Neural progenitor cell (in vitro differentiated cells): ENCODE data around the gene SLC27A3. TPM values are rescaled to one million over a fixed set of nuclear protein-coding genes. Genes with fewer than 3 reads are reported as not detected.

Source experiments
- DNase-seq: peaks from one replicate; pipeline ENCODE4 v3.0.0-alpha.2; 2016; ENCODE audit warnings: low spot score
- H2AFZ ChIP-seq: fragments of 200-600 bp; sonication (generic); replicated peaks from 2 replicates; pipeline ENCODE4 v1.6.1; 2016; ENCODE audit warnings: antibody characterized with exemption
- H3F3A ChIP-seq: fragments of 200-600 bp; sonication (generic); 2 replicates; pipeline ENCODE4 v1.6.1; 2016; ENCODE audit warnings: antibody characterized with exemption, low read depth
- H3K27ac ChIP-seq: fragments of 200-600 bp; sonication (generic); 2 replicates; pipeline ENCODE4 v1.5.1; 2016; ENCODE audit warnings: mild to moderate bottlenecking
- H3K27me3 ChIP-seq: fragments of 200-600 bp; sonication (generic); 2 replicates; pipeline ENCODE4 v1.6.1; 2016; ENCODE audit warnings: mild to moderate bottlenecking, moderate library complexity
- H3K36me3 ChIP-seq: fragments of 200-600 bp; sonication (generic); 2 replicates; pipeline ENCODE4 v1.5.1; 2016
- H3K4me1 ChIP-seq: fragments of 200-600 bp; sonication (generic); 2 replicates; pipeline ENCODE4 v1.6.1; 2016; ENCODE audit warnings: mixed run types
- H3K4me2 ChIP-seq: fragments of 200-600 bp; sonication (generic); 2 replicates; pipeline ENCODE4 v1.6.1; 2016
- H3K4me3 ChIP-seq: fragments of 200-600 bp; sonication (generic); 2 replicates; pipeline ENCODE4 v1.5.1; 2016
- H3K79me2 ChIP-seq: fragments of 200-600 bp; sonication (generic); 2 replicates; pipeline ENCODE4 v1.6.1; 2016; ENCODE audit warnings: low read depth
- H3K9ac ChIP-seq: fragments of 200-600 bp; sonication (generic); 2 replicates; pipeline ENCODE4 v1.6.1; 2016
- H3K9me3 ChIP-seq: fragments of 200-600 bp; sonication (generic); 2 replicates; pipeline ENCODE4 v1.5.1; 2016; ENCODE audit warnings: low read depth
- H4K20me1 ChIP-seq: fragments of 200-600 bp; sonication (generic); 2 replicates; pipeline ENCODE4 v1.6.1; 2016; ENCODE audit warnings: low read depth
- H3K27ac Mint-ChIP-seq: 3 replicates; pipeline ENCODE4 v1.8.0; 2021; ENCODE audit warnings: mixed read lengths
- H3K27me3 Mint-ChIP-seq: 2 replicates; pipeline ENCODE4 v1.8.0; 2022; ENCODE audit warnings: low read depth, mild to moderate bottlenecking, inconsistent platforms, moderate library complexity, mixed read lengths; ENCODE audit not compliant: insufficient read depth
- H3K36me3 Mint-ChIP-seq: 3 replicates; pipeline ENCODE4 v1.8.0; 2021; ENCODE audit warnings: mixed read lengths
- H3K4me1 Mint-ChIP-seq: 3 replicates; pipeline ENCODE4 v1.8.0; 2021; ENCODE audit warnings: mixed read lengths
- H3K4me3 Mint-ChIP-seq: 3 replicates; pipeline ENCODE4 v1.8.0; 2021; ENCODE audit warnings: mild to moderate bottlenecking, moderate library complexity, mixed read lengths
- H3K9me3 Mint-ChIP-seq: 3 replicates; pipeline ENCODE4 v1.8.0; 2020; ENCODE audit warnings: mixed read lengths
- CTCF ChIP-seq: fragments of 200-600 bp; sonication (generic); IDR thresholded peaks from 2 replicates; pipeline ENCODE4 v1.5.1; 2017; ENCODE audit warnings: antibody characterized with exemption, mild to moderate bottlenecking
- EZH2 ChIP-seq: fragments of 200-600 bp; sonication (generic); IDR thresholded peaks from 2 replicates; pipeline ENCODE4 v1.6.1; 2017; ENCODE audit warnings: antibody characterized with exemption, mild to moderate bottlenecking, moderate library complexity
- EZH2phosphoT487 ChIP-seq: fragments of 200-600 bp; sonication (generic); IDR thresholded peaks from 2 replicates; pipeline ENCODE4 v1.6.1; 2017; ENCODE audit warnings: antibody characterized with exemption
- total RNA-seq: library from RNA; depleted of rRNA; stranded (reverse); fragments of >200 nt; gene quantifications from 2 replicates; pipeline ENCODE4 v1.2.3, GENCODE V29; 2015; ENCODE audit warnings: low replicate concordance

SLC27A3 gene
- total RNA-seq, 1 donor from 2014 or later, result 10.1 TPM

DNA sequence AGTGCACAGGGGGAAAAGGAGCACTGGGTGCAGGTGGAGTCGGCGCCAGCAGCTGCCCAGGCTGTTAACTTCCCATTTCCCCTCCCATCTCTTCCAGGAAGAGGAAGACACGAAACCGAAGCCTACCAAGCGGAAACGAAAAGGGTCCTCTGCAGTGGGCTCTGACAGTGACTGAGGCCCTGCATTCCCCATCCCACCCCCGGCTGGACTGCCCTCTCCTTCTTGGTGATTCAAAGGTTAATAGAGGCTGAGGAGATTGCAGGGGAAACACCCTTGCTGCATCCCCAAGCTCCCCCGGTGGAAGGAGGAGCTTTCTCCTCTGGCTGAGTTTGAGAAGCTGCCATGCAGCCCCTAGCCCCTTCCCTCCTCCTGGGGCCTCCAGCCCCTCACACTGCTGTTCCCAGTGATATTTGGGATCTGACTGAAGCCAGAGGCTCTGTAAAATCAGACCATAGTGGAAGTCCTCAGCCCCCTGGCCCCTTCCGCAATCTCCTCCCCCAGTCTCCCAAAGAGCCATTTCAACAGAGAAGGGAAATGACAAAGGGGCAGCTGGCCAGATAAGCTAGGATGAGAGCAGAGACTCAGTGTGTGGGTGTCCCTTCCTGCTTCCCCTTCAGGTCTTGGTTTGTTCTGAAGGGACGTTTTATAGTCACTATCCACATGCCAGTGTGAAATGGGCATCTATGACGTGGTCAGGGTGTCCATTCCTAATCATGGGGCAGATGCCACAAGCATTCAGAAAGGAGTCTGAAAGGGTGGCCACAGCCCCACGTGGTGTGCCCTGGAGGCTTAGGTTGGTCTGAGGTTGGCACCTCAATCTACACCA is 1.9 kb upstream of the SLC27A3 start:
- peaks cover 7% of the 10 kb centered on the region for H4K20me1 ChIP-seq
- H3K36me3 Mint-ChIP-seq, result peaks cover 28% of the 10 kb centered on the region
- H3K9me3 Mint-ChIP-seq, result no peaks in the 10 kb centered on the region
- H3K4me3 Mint-ChIP-seq, result no peak overlapping the region
- H3K79me2 ChIP-seq, result no peaks in the 10 kb centered on the region
- H3K4me1 Mint-ChIP-seq, result peaks cover 12% of the 10 kb centered on the region
- no peaks in the 10 kb centered on the region for H3K9me3 ChIP-seq
- H3K27ac Mint-ChIP-seq, result no peak overlapping the region
- no peak for TF ChIP-seq CTCF
- H3K4me3 ChIP-seq, result no peak overlapping the region
- no peak overlapping the region for H3K4me2 ChIP-seq
- H2AFZ ChIP-seq, result no peak overlapping the region
- H3K36me3 ChIP-seq, result no peaks in the 10 kb centered on the region
- H3K27me3 ChIP-seq, result peaks cover 6% of the 10 kb centered on the region
- H3K27me3 Mint-ChIP-seq, result peaks cover 19% of the 10 kb centered on the region
- H3F3A ChIP-seq, result peaks cover 24% of the 10 kb centered on the region
- peaks cover 10% of the 10 kb centered on the region for H3K4me1 ChIP-seq
- DNase-seq, result no peak
- no peak overlapping the region for H3K9ac ChIP-seq
- no peak overlapping the region for H3K27ac ChIP-seq

- Histone ChIP-seq H3K4me2 (no peak overlapping the region), H3K4me3 (no peak overlapping the region), H3K9me3 (no peaks in the 10 kb centered on the region), H4K20me1 (peaks cover 7% of the 10 kb centered on the region), H3F3A (peaks cover 24% of the 10 kb centered on the region), H2AFZ (no peak overlapping the region), H3K36me3 (no peaks in the 10 kb centered on the region), H3K9ac (no peak overlapping the region), H3K4me1 (peaks cover 10% of the 10 kb centered on the region), H3K27ac (no peak overlapping the region), H3K79me2 (no peaks in the 10 kb centered on the region), H3K27me3 (peaks cover 6% of the 10 kb centered on the region)
- peaks cover 19% of the 10 kb centered on the region for H3K27me3 Mint-ChIP-seq
- H3K9me3 Mint-ChIP-seq, result no peaks in the 10 kb centered on the region
- H3K4me3 Mint-ChIP-seq, result peak overlapping the region; percentile 86
- no peak for DNase-seq
- peaks cover 20% of the 10 kb centered on the region for H3K36me3 Mint-ChIP-seq
- H3K4me1 Mint-ChIP-seq, result peaks cover 12% of the 10 kb centered on the region
- H3K27ac Mint-ChIP-seq, result no peak overlapping the region
- TF ChIP-seq EZH2phosphoT487 (no peak), CTCF (no peak), EZH2 (no peak)
These were observed 1.1 kb upstream of the SLC27A3 start for GRCh38 chr1:153774026-153774595.

GRCh38 chr1:153775458-153776327 is 486 bp downstream of the SLC27A3 start:
- peak overlapping the region; percentile 96 for H3K4me2 ChIP-seq
- peaks cover 6% of the 10 kb centered on the region for H3K27me3 ChIP-seq
- TF ChIP-seq EZH2phosphoT487 (no peak), CTCF (no peak), EZH2 (no peak)
- H4K20me1 ChIP-seq, result peaks cover 7% of the 10 kb centered on the region
- Mint-ChIP-seq H3K36me3 (peaks cover 14% of the 10 kb centered on the region), H3K4me1 (peaks cover 12% of the 10 kb centered on the region), H3K27ac (no peak overlapping the region), H3K4me3 (peak overlapping the region; percentile 86), H3K9me3 (no peaks in the 10 kb centered on the region), H3K27me3 (peaks cover 23% of the 10 kb centered on the region)
- no peaks in the 10 kb centered on the region for H3K36me3 ChIP-seq
- H3K27ac ChIP-seq, result peak overlapping the region; percentile 50
- no peaks in the 10 kb centered on the region for H3K79me2 ChIP-seq
- DNase-seq, result peak; percentile 92
- H2AFZ ChIP-seq, result peak overlapping the region; percentile 78
- H3K4me1 ChIP-seq, result peaks cover 10% of the 10 kb centered on the region
- H3K9ac ChIP-seq, result peak overlapping the region; percentile 68
- H3K4me3 ChIP-seq, result peak overlapping the region; percentile 83
- H3F3A ChIP-seq, result peaks cover 24% of the 10 kb centered on the region
- H3K9me3 ChIP-seq, result no peaks in the 10 kb centered on the region
